K562 (cell line): Measurements from ENCODE around the gene SETX. TPM values are rescaled to one million over a fixed set of nuclear protein-coding genes. Genes with fewer than 3 reads are reported as not detected.

Experiments
- LEF1 ChIP-seq: fragments of 450-650 bp; IDR thresholded peaks from 2 replicates; pipeline ENCODE4 v1.6.1; 2016; ENCODE audit warnings: mild to moderate bottlenecking
- SMARCE1 ChIP-seq: fragments of 450-650 bp; IDR thresholded peaks from 2 replicates; pipeline ENCODE4 v1.7.1; 2016; ENCODE audit warnings: mild to moderate bottlenecking
- SMC3 ChIP-seq: conservative IDR thresholded peaks from 2 replicates; pipeline ENCODE4 v1.6.1; 2011; ENCODE audit warnings: low read depth, low read length, improper control_type of control experiment; ENCODE audit not compliant: insufficient read depth
- ZNF830 ChIP-seq: fragments of 250-450 bp; sonication (Bioruptor Pico); IDR thresholded peaks from 2 replicates; pipeline ENCODE4 v1.5.0; 2021; ENCODE audit warnings: mild to moderate bottlenecking
- polyA plus RNA-seq, 8 experiments: library from polyadenylated mRNA; depleted of rRNA in 4 of 8; stranded (reverse) in 5 of 8; unstranded in 3 of 8; fragments of >200 nt; fragmentation: Nextera tagmentation in 2 of 8; fragmentation: Illumina TruSeq in 1 of 8; extraction: Ambion mirVana in 2 of 8; extraction: Trizol in 1 of 8; gene quantifications; 2 replicates each; pipeline versions ENCODE4 v1.2.1 to v1.2.3, GENCODE V29; 2011 to 2014; ENCODE audit warnings: inconsistent platforms in 1 of 8, missing spikeins in 1 of 8
- total RNA-seq, 7 experiments: library from RNA; depleted of rRNA in 6 of 7; stranded (reverse); fragments of >200 nt in 6 of 7; fragmentation: Illumina TruSeq in 2 of 7; extraction: Trizol in 2 of 7; gene quantifications; 2 replicates each; pipeline versions ENCODE4 v1.2.1 to v1.2.3, GENCODE V29; 2011 to 2021; ENCODE audit warnings: low replicate concordance in 1 of 7
- TF ChIP-seq, protein P1 (sequence below): sonication (generic); formaldehyde crosslinking; IDR thresholded peaks from 2 replicates; pipeline ENCODE4 v1.8.0; 2022; ENCODE audit warnings: mild to moderate bottlenecking, missing genetic modification reagents
- TF ChIP-seq, protein P2 (sequence below): fragments of 450-650 bp; IDR thresholded peaks from 2 replicates; pipeline ENCODE4 v1.6.1; 2017; ENCODE audit warnings: antibody characterized with exemption, mild to moderate bottlenecking

Gene SETX
- total and polyA plus RNA-seq, 9 of the 15 experiments (the other 6 are each of a cell fraction or from before 2014, with no cell fraction given), result 8.7 to 45.7 (median 28.7) TPM

DNA sequence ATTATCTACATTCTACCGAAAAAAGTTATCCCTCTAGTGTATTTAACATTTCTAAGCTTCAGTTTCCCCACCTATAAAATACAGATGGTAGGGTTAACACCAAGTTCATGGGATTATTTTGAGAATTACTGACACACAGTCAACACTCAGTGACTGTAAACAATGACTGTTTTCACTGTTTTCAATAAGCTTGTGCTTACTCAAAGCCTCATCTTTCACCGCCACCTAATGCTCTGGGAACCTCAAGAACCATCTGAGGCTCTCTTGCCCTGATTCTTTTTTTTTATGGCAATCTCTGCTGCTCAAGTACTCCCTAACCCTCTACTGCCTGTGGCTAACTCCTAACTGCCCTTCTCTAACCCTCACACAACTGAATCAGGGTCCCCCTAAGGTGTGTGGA is 59.6 kb downstream of the SETX start (continued):
- TF ChIP-seq, protein P1, sequence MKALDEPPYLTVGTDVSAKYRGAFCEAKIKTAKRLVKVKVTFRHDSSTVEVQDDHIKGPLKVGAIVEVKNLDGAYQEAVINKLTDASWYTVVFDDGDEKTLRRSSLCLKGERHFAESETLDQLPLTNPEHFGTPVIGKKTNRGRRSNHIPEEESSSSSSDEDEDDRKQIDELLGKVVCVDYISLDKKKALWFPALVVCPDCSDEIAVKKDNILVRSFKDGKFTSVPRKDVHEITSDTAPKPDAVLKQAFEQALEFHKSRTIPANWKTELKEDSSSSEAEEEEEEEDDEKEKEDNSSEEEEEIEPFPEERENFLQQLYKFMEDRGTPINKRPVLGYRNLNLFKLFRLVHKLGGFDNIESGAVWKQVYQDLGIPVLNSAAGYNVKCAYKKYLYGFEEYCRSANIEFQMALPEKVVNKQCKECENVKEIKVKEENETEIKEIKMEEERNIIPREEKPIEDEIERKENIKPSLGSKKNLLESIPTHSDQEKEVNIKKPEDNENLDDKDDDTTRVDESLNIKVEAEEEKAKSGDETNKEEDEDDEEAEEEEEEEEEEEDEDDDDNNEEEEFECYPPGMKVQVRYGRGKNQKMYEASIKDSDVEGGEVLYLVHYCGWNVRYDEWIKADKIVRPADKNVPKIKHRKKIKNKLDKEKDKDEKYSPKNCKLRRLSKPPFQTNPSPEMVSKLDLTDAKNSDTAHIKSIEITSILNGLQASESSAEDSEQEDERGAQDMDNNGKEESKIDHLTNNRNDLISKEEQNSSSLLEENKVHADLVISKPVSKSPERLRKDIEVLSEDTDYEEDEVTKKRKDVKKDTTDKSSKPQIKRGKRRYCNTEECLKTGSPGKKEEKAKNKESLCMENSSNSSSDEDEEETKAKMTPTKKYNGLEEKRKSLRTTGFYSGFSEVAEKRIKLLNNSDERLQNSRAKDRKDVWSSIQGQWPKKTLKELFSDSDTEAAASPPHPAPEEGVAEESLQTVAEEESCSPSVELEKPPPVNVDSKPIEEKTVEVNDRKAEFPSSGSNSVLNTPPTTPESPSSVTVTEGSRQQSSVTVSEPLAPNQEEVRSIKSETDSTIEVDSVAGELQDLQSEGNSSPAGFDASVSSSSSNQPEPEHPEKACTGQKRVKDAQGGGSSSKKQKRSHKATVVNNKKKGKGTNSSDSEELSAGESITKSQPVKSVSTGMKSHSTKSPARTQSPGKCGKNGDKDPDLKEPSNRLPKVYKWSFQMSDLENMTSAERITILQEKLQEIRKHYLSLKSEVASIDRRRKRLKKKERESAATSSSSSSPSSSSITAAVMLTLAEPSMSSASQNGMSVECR (CRISPR knock-in tag), result no peak
- TF ChIP-seq SMARCE1 (no peak), ZNF830 (CRISPR knock-in tag) (no peak), SMC3 (no peak), LEF1 (no peak)
- TF ChIP-seq, protein P2, sequence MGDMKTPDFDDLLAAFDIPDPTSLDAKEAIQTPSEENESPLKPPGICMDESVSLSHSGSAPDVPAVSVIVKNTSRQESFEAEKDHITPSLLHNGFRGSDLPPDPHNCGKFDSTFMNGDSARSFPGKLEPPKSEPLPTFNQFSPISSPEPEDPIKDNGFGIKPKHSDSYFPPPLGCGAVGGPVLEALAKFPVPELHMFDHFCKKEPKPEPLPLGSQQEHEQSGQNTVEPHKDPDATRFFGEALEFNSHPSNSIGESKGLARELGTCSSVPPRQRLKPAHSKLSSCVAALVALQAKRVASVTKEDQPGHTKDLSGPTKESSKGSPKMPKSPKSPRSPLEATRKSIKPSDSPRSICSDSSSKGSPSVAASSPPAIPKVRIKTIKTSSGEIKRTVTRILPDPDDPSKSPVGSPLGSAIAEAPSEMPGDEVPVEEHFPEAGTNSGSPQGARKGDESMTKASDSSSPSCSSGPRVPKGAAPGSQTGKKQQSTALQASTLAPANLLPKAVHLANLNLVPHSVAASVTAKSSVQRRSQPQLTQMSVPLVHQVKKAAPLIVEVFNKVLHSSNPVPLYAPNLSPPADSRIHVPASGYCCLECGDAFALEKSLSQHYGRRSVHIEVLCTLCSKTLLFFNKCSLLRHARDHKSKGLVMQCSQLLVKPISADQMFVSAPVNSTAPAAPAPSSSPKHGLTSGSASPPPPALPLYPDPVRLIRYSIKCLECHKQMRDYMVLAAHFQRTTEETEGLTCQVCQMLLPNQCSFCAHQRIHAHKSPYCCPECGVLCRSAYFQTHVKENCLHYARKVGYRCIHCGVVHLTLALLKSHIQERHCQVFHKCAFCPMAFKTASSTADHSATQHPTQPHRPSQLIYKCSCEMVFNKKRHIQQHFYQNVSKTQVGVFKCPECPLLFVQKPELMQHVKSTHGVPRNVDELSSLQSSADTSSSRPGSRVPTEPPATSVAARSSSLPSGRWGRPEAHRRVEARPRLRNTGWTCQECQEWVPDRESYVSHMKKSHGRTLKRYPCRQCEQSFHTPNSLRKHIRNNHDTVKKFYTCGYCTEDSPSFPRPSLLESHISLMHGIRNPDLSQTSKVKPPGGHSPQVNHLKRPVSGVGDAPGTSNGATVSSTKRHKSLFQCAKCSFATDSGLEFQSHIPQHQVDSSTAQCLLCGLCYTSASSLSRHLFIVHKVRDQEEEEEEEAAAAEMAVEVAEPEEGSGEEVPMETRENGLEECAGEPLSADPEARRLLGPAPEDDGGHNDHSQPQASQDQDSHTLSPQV, result no peak
